GM21529 (cell line): Measurements from ENCODE around the gene UNC45A.

Experiments used
- ATAC-seq: cut with Tn5 transposase; IDR thresholded peaks from one replicate; pipeline ENCODE4 v1.9.1; 2021; ENCODE audit not compliant: unreplicated experiment

UNC45A gene

DNA sequence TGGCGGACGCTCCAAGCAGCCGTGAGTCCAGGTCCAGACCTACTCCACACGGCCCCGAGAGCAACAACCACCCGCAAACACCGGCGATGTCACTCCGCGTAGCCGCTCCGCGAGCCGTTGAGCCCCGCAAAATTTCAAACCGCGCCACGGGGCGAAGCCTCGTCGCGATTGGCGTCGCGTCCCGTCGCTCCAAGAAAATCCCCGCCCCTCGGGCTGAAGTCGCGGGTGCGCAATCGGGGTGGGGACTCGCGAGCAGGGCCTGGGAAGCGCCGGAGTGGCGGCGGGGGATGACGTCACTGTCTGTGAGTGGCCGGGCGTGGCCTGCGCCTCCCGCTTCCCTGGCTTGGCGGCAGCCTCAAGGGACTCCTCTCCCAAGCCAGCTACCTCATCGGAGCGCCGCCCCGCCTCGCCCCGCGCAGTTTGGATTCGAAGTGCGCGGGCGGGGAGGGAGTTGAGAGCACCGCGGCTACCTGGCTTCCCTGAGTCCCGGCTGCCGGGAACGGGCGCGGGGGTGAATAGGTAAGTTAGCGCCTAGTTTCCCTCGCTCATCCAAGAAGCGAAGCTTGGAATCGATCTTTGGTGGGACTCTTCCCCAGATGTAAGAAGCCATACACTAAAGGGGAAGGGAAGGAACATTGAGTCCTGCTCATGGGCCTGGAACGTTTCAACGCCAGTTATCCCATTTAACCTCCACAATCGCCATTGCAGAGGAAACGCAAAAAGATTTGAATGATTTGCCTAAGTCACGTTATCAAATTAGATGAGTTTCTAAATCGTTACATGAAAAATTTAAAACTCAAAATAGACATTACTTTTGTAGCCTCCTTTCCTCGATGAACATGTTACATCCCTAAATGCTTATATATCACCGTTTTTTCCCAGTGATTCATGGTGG lies 59.6 kb downstream of the UNC45A start, which contains the start of gene PRC1:
PRC1 (minus strand) TSS at position 119 of the 895 bp plus-strand sequence; CDS start at position 1, 118 bp downstream.
- ATAC-seq: peak; percentile 94

GRCh38 chr15:90998737-90999136 lies 63.7 kb downstream of the UNC45A start:
- ATAC-seq: no peak

DNA sequence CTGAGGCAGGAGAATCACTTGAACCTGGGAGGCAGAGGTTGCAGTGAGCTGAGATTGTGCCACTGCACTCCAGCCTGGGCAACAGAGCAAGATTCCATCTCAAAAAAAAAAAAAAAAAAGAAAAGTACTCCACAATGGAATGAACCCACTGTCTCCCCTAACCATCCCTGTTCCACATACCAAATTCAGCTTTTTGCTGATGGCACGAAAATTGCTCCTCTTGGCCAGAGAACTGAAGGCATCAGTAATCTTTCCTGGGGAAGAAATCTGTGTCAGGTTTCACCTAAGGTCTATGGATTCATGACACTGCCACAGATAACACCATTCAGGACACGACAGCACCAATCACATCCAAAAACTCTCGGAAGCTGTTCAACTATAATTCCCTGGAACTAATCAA lies 66.1 kb downstream of the UNC45A start:
- ATAC-seq: no peak
